GM12878 (cell line): ENCODE results near the gene SLC9A8. TPM values are rescaled to one million over a fixed set of nuclear protein-coding genes. Genes with fewer than 3 reads are reported as not detected.

Source experiments
- ATAC-seq: fragments of 200-7000 bp; cut with Tn5 transposase; 3 replicates; pipeline ENCODE4 v1.9.1; 2020; ENCODE audit warnings: mild to moderate bottlenecking, moderate library complexity
- BruUV-seq: library from RNA; stranded (reverse); fragments of 400-500 nt; replicated peaks from 2 replicates; lab custom pipeline; 2021; lab: Mats Ljungman, UMichigan
- CTCF ChIA-PET: fragments of 300-600 bp; sonication (Branson Sonifier 250); formaldehyde crosslinking; extraction: SDS; loops from one replicate; lab custom pipeline; 2021; ENCODE audit warnings: inconsistent platforms; lab: Yijun Ruan, JAX
- POLR2A ChIA-PET: fragments of 350-600 bp; formaldehyde crosslinking; extraction: SDS; loops from one replicate; lab custom pipeline; 2021; ENCODE audit warnings: inconsistent platforms; lab: Charles Lee
- RAD21 ChIA-PET: fragments of 300-600 bp; sonication (Branson Sonifier 250); formaldehyde crosslinking; loops from one replicate; lab custom pipeline; 2023; ENCODE audit warnings: antibody characterized with exemption; ENCODE audit not compliant: unreplicated experiment; lab: Charles Lee
- SMC1A ChIA-PET: fragments of 300-600 bp; sonication (Branson Sonifier 250); formaldehyde crosslinking; loops from one replicate; lab custom pipeline; 2023; ENCODE audit not compliant: unreplicated experiment, uncharacterized antibody; lab: Charles Lee
- DNase-seq: peaks from one replicate; pipeline ENCODE4 v3.0.0-alpha.2; 2011; ENCODE audit warnings: low read depth, low spot score
- FAIRE-seq: peaks from 3 replicates; lab custom pipeline; 2011; peaks lifted over from hg19 to GRCh38; lab: Jason Lieb, UNC
- H2AFZ ChIP-seq: 2 replicates; pipeline ENCODE4 v1.6.0; 2011; ENCODE audit warnings: low read depth, low read length, control low read depth; ENCODE audit not compliant: control insufficient read depth
- H3K27ac ChIP-seq: 2 replicates; pipeline ENCODE4 v1.5.1; 2011; ENCODE audit warnings: control low read depth; ENCODE audit not compliant: control insufficient read depth, insufficient read depth
- H3K27me3 ChIP-seq, 2 experiments: replicated peaks in 1 of 2; 2 replicates each; pipeline versions ENCODE4 v1.6.0 to v1.6.1; 2011; ENCODE audit warnings: low read length in 1 of 2; ENCODE audit not compliant: control insufficient read depth in 2 of 2, insufficient read depth in 2 of 2
- H3K36me3 ChIP-seq, 2 experiments: 2 replicates each; pipeline ENCODE4 v1.5.1; 2011; ENCODE audit warnings: low read length in 1 of 2; ENCODE audit not compliant: control insufficient read depth in 2 of 2, insufficient read depth in 2 of 2
- H3K4me1 ChIP-seq: 2 replicates; pipeline ENCODE4 v1.6.1; 2011; ENCODE audit warnings: mild to moderate bottlenecking, low read length, moderate library complexity, mixed read lengths; ENCODE audit not compliant: control insufficient read depth, insufficient read depth
- H3K4me2 ChIP-seq: 2 replicates; pipeline ENCODE4 v1.6.0; 2011; ENCODE audit warnings: control low read depth; ENCODE audit not compliant: control insufficient read depth, insufficient read depth
- H3K4me3 ChIP-seq: fragments of 200-600 bp; sonication (generic); 2 replicates; pipeline ENCODE4 v1.5.1; 2016
- H3K79me2 ChIP-seq: 2 replicates; pipeline ENCODE4 v1.6.0; 2011; ENCODE audit warnings: low read length; ENCODE audit not compliant: control insufficient read depth, insufficient read depth
- H3K9ac ChIP-seq: 2 replicates; pipeline ENCODE4 v1.8.0; 2011; ENCODE audit warnings: low read length, control low read depth, mixed read lengths; ENCODE audit not compliant: control insufficient read depth, insufficient read depth
- H3K9me3 ChIP-seq: replicated peaks from 3 replicates; pipeline ENCODE4 v1.5.1; 2011; ENCODE audit warnings: mild to moderate bottlenecking, low read length; ENCODE audit not compliant: control insufficient read depth, insufficient read depth
- H4K20me1 ChIP-seq: 2 replicates; pipeline ENCODE4 v1.6.0; 2011; ENCODE audit not compliant: control insufficient read depth, insufficient read depth
- KLF5 ChIP-seq: fragments of 450-650 bp; IDR thresholded peaks from 2 replicates; pipeline ENCODE4 v1.6.1; 2014; ENCODE audit warnings: mild to moderate bottlenecking; ENCODE audit not compliant: partially characterized antibody
- MYC ChIP-seq: IDR thresholded peaks from 2 replicates; pipeline ENCODE4 v1.6.1; 2011; ENCODE audit warnings: mild to moderate bottlenecking, low read length, moderate library complexity, inconsistent platforms; ENCODE audit not compliant: insufficient read depth, insufficient replicate concordance, insufficient read length, severe bottlenecking
- NR2F1 ChIP-seq: fragments of 450-650 bp; conservative IDR thresholded peaks from 2 replicates; pipeline ENCODE4 v1.6.1; 2017; ENCODE audit warnings: mild to moderate bottlenecking
- PAX8 ChIP-seq: fragments of 450-650 bp; IDR thresholded peaks from 2 replicates; pipeline ENCODE4 v1.6.1; 2017; ENCODE audit warnings: mild to moderate bottlenecking, moderate library complexity
- RUNX3 ChIP-seq: IDR thresholded peaks from 2 replicates; pipeline ENCODE4 v1.6.1; 2012; ENCODE audit warnings: low read length, inconsistent platforms
- SMARCA5 ChIP-seq: fragments of 450-650 bp; IDR thresholded peaks from 2 replicates; pipeline ENCODE4 v1.6.1; 2017; ENCODE audit warnings: mild to moderate bottlenecking
- SREBF1 ChIP-seq: IDR thresholded peaks from 2 replicates; pipeline ENCODE4 v1.6.1; 2012; ENCODE audit warnings: mild to moderate bottlenecking, low read length
- TCF3 ChIP-seq: IDR thresholded peaks from 2 replicates; pipeline ENCODE4 v1.6.1; 2012; ENCODE audit warnings: low read depth, mild to moderate bottlenecking, low read length, borderline replicate concordance; ENCODE audit not compliant: insufficient read depth
- WGBS: methylation state at CpG from one replicate; pipeline ENCODE4 v1.1.6; 2016; ENCODE audit warnings: low lambda C conversion rate; ENCODE audit not compliant: insufficient replicate concordance, insufficient coverage; ENCODE audit errors: missing lambda C conversion rate; 5-methylcytosine and 5-hydroxymethylcytosine counted together
- in situ Hi-C: fragments of 300-500 bp; cut with MboI; formaldehyde crosslinking; loops from 9 replicates; pipeline ENCODE4 v1.14.3; 2018; ENCODE audit warnings: mixed read lengths
- intact Hi-C: fragments of 100-400 bp; cut with micrococcal nuclease; formaldehyde crosslinking; loops from one replicate; pipeline ENCODE4 v1.14.2; 2022; ENCODE audit not compliant: unreplicated experiment
- polyA plus RNA-seq, 11 experiments: library from polyadenylated mRNA; depleted of rRNA in 4 of 11; unstranded in 6 of 11; stranded (reverse) in 5 of 11; fragments of >200 nt; fragmentation: Nextera tagmentation in 4 of 11; fragmentation: Illumina TruSeq in 1 of 11; extraction: Ambion mirVana in 4 of 11; extraction: Trizol in 1 of 11; gene quantifications; 1 replicate in 1 of 11; 2 replicates in 10 of 11; pipeline versions ENCODE4 v1.2.1 to v1.2.3, GENCODE V29; 2011 to 2016; ENCODE audit warnings: inconsistent platforms in 2 of 11, missing spikeins in 2 of 11, low read depth in 1 of 11
- total RNA-seq, 4 experiments: library from RNA; depleted of rRNA in 3 of 4; stranded (reverse); fragments of >200 nt in 3 of 4; fragmentation: Illumina TruSeq in 1 of 4; extraction: Trizol in 1 of 4; gene quantifications; 2 replicates each; pipeline versions ENCODE4 v1.2.1 to v1.2.3, GENCODE V29; 2013 to 2021
- TF ChIP-seq, protein P1 (sequence below): fragments of 450-650 bp; IDR thresholded peaks from 2 replicates; pipeline ENCODE4 v1.6.1; 2017; ENCODE audit warnings: mild to moderate bottlenecking, low read depth, inconsistent platforms; ENCODE audit not compliant: poor library complexity, severe bottlenecking
- TF ChIP-seq, protein P2 (sequence below), 3 experiments: IDR thresholded peaks in 2 of 3; conservative IDR thresholded peaks in 1 of 3; 2 replicates each; pipeline ENCODE4 v1.5.1; 2011; ENCODE audit warnings: low read depth in 3 of 3, low read length in 3 of 3, mild to moderate bottlenecking in 3 of 3, control low read depth in 2 of 3, moderate library complexity in 2 of 3, inconsistent platforms in 1 of 3, mixed read lengths in 1 of 3; ENCODE audit not compliant: control insufficient read depth in 2 of 3, insufficient read depth in 1 of 3; ENCODE audit errors: extremely low read depth in 1 of 3

Gene SLC9A8
- total and polyA plus RNA-seq, 10 of the 15 experiments (the other 5 are each of a cell fraction or from before 2014, with no cell fraction given), result 0.40 to 15.5 (median 6.5) TPM

DNA sequence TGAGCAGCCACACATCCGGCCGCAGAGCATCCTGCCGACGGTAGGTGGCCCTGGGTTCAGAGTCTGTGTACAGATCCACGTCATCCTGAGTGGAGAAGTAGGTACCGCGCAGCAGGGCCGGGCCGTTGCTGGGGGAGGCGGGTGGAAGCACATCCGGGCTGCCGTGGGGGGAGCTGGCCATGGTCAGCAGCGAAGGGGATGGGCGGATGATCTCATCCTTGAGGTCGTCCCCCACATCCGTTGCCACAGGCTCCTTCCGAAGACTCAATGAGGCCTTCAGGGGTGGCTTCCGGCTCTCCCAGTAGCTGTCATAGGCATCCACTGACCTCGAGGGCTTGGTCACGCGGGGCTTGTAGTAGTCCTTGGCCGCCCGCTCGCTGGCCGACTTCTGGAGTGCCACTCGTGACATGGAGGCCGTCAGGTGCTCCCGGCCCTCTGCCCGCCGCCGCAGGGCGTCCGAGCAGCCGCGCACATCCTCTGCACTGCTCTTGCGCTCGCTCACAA, 93.5 kb downstream of the SLC9A8 start:
- peaks cover 17 to 23% of the 10 kb centered on the region in 2 experiments; a peak in 3 of 4 replicates for H3K36me3 ChIP-seq
- in situ Hi-C loops, result no loop called here
- POLR2A ChIA-PET, result no interaction called here

More for the DNA sequence above, 93.5 kb downstream of the SLC9A8 start:
- H4K20me1 ChIP-seq, result no peaks in the 10 kb centered on the region; the same call in 1 of the 2 replicates
- intact Hi-C loops, result no loop called here
- no peaks in the 10 kb centered on the region for H3K9me3 ChIP-seq
- TF ChIP-seq, protein P1, sequence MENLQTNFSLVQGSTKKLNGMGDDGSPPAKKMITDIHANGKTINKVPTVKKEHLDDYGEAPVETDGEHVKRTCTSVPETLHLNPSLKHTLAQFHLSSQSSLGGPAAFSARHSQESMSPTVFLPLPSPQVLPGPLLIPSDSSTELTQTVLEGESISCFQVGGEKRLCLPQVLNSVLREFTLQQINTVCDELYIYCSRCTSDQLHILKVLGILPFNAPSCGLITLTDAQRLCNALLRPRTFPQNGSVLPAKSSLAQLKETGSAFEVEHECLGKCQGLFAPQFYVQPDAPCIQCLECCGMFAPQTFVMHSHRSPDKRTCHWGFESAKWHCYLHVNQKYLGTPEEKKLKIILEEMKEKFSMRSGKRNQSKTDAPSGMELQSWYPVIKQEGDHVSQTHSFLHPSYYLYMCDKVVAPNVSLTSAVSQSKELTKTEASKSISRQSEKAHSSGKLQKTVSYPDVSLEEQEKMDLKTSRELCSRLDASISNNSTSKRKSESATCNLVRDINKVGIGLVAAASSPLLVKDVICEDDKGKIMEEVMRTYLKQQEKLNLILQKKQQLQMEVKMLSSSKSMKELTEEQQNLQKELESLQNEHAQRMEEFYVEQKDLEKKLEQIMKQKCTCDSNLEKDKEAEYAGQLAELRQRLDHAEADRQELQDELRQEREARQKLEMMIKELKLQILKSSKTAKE, result no peak
- TF ChIP-seq TCF3 (no peak), RUNX3 (no peak), SREBF1 (no peak), KLF5 (no peak), SMARCA5 (no peak), PAX8 (no peak), NR2F1 (no peak), MYC (no peak)
- TF ChIP-seq, protein P2, sequence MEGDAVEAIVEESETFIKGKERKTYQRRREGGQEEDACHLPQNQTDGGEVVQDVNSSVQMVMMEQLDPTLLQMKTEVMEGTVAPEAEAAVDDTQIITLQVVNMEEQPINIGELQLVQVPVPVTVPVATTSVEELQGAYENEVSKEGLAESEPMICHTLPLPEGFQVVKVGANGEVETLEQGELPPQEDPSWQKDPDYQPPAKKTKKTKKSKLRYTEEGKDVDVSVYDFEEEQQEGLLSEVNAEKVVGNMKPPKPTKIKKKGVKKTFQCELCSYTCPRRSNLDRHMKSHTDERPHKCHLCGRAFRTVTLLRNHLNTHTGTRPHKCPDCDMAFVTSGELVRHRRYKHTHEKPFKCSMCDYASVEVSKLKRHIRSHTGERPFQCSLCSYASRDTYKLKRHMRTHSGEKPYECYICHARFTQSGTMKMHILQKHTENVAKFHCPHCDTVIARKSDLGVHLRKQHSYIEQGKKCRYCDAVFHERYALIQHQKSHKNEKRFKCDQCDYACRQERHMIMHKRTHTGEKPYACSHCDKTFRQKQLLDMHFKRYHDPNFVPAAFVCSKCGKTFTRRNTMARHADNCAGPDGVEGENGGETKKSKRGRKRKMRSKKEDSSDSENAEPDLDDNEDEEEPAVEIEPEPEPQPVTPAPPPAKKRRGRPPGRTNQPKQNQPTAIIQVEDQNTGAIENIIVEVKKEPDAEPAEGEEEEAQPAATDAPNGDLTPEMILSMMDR (IDR thresholded peaks at IDR 0.05 in 2 of 3, conservative IDR thresholded peaks at IDR 0.05 in 1 of 3; ENCODE audit: control insufficient read depth in 2 of 3, extremely low read depth in 1 of 3, insufficient read depth in 1 of 3, low read depth in 3 of 3, low read length in 3 of 3), result no peak
- TF ChIP-seq, all 136 proteins: peak for 0
- ChIA-PET CTCF (interaction anchor here (0.5 to 1.5 kb wide), 2 partner anchors 31 to 256 kb away, joined by 3 to 4 read pairs; no protein-coding TSS in a partner anchor), RAD21 (no interaction called here), SMC1A (no interaction called here)
- FAIRE-seq (no peak), ATAC-seq (no peak), DNase-seq (no peak)
- no TSS peak for BruUV-seq
- Histone ChIP-seq H3K4me3 (no peak overlapping the region), H3K4me2 (no peak overlapping the region), H3K27me3 (no peaks in the 10 kb centered on the region), H3K79me2 (peaks cover 2% of the 10 kb centered on the region; the same call in 1 of the 2 replicates), H3K27ac (no peak overlapping the region), H2AFZ (no peak overlapping the region), H3K4me1 (no peaks in the 10 kb centered on the region), H3K9ac (no peak overlapping the region)
- 99% methylated on average over 30 of the region's 37 CpGs for WGBS
